ENCODE measurements around the gene BORCS5.

- no peak for TF ChIP-seq POLR2A (IDR thresholded peaks at IDR 0.05)
- no peak for TF ChIP-seq CTCF (IDR thresholded peaks at IDR 0.05)
These were observed 96.8 kb downstream of the BORCS5 start for GRCh38 chr12:12453635-12454034.
